Sigmoid colon (tissue), 4 donors: ENCODE results near the gene UROC1.

Source experiments
- CTCF ChIP-seq, 4 experiments: fragments of 450-650 bp in 3 of 4; fragments of 200-600 bp in 1 of 4; IDR thresholded peaks; one replicate each; pipeline ENCODE4 v1.5.1; 2016 to 2019; ENCODE audit warnings: antibody characterized with exemption in 4 of 4, mild to moderate bottlenecking in 3 of 4, moderate library complexity in 2 of 4
- EP300 ChIP-seq, 4 donors: sonication (generic); formaldehyde crosslinking; IDR thresholded peaks; one replicate each; pipeline ENCODE4 v1.6.1; 2017; ENCODE audit warnings: antibody characterized with exemption in 4 of 4
- POLR2A ChIP-seq, 2 donors: fragments of 450-650 bp; IDR thresholded peaks; one replicate each; pipeline ENCODE4 v1.6.1; 2016; ENCODE audit warnings: antibody characterized with exemption in 2 of 2, mild to moderate bottlenecking in 2 of 2, moderate library complexity in 2 of 2
- POLR2AphosphoS5 ChIP-seq, 4 donors: sonication (generic); formaldehyde crosslinking; IDR thresholded peaks; one replicate each; pipeline ENCODE4 v1.6.1; 2017; ENCODE audit warnings: antibody characterized with exemption in 4 of 4

- no peak for TF ChIP-seq CTCF (IDR thresholded peaks at IDR 0.05)
- no peak for TF ChIP-seq POLR2A (IDR thresholded peaks at IDR 0.05)
- TF ChIP-seq POLR2AphosphoS5 (IDR thresholded peaks at IDR 0.05) = no peak
- TF ChIP-seq EP300 (IDR thresholded peaks at IDR 0.05) = no peak
These were observed 61.4 kb downstream of the UROC1 start for GRCh38 chr3:126456211-126456610.
